Spinal cord (tissue), 10 donors: Measurements from ENCODE around the gene SFR1. TPM values are rescaled to one million over a fixed set of nuclear protein-coding genes. Genes with fewer than 3 reads are reported as not detected.

ENCODE experiments used
- DNase-seq, 6 donors: peaks; one replicate each; pipeline versions ENCODE4 v3.0.0 to v3.0.0-alpha.2; 2013 to 2015; ENCODE audit warnings: low spot score in 6 of 6, low read depth in 4 of 6
- H3K27ac ChIP-seq: one replicate; pipeline ENCODE4 v1.5.1; 2013; ENCODE audit warnings: low read depth, low read length, control low read depth
- H3K27me3 ChIP-seq: one replicate; pipeline ENCODE4 v1.6.1; 2013; ENCODE audit warnings: low read length; ENCODE audit not compliant: control insufficient read depth, insufficient read depth
- H3K36me3 ChIP-seq: one replicate; pipeline ENCODE4 v1.6.1; 2013; ENCODE audit warnings: low read length; ENCODE audit not compliant: control insufficient read depth, insufficient read depth
- H3K4me1 ChIP-seq: one replicate; pipeline ENCODE4 v1.6.1; 2013; ENCODE audit warnings: low read length; ENCODE audit not compliant: control insufficient read depth, insufficient read depth
- H3K4me3 ChIP-seq: one replicate; pipeline ENCODE4 v1.5.1; 2013; ENCODE audit warnings: low read depth, low read length, control low read depth
- H3K9me3 ChIP-seq: one replicate; pipeline ENCODE4 v1.6.1; 2013; ENCODE audit warnings: low read length; ENCODE audit not compliant: control insufficient read depth, insufficient read depth
- WGBS: methylation state at CpG from one replicate; pipeline ENCODE4 v1.1.5; 2013; ENCODE audit warnings: missing lambda C conversion rate; ENCODE audit not compliant: insufficient coverage; 5-methylcytosine and 5-hydroxymethylcytosine counted together
- polyA plus RNA-seq, 2 donors: library from polyadenylated mRNA; unstranded; fragments of 120-200 nt; gene quantifications; one replicate each; pipeline ENCODE4 v1.2.1, GENCODE V29; 2013; ENCODE audit not compliant: insufficient read length in 2 of 2
- total RNA-seq, 2 donors: library from RNA; depleted of rRNA in 1 of 2; stranded (reverse); fragments of 120-200 nt in 1 of 2; fragments of >200 nt in 1 of 2; gene quantifications; one replicate each; pipeline versions ENCODE4 v1.2.3 to v1.2.4, GENCODE V29; 2013 to 2014
- donor health status: healthy.

SFR1 gene
- total and polyA plus RNA-seq, 4 donors: 6.7 to 11.6 (median 9.0) TPM

DNA sequence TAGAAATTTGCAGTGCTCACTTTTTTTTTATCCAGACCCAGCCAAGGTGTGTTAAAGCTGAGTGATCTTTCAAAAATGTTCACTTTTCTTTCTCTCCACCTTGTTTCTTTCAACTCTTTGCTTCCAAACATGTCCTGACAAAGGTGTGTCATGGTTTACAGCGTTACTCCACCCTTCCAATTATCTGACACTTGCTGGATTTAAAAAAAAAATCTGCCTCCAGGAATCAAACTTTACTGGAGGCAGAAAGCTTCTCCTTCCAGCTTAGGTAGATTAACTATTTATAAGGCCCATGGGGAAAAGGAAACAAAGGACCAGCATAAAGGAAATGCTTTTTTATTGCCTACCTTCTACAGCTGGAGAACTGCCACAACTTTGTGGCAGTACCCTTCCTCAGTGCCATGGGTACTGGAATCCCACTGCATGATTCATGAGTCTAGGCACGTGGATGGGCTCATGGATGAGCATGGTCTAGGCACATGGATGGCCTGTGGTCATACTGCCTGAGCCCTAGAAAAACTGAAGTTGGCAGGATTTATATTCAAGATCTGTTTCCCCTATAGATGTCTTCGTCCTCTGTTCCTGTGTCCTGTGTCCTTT is 36.1 kb upstream of the SFR1 start, which contains the start of gene COL17A1:
TSS of gene COL17A1 (minus strand) at position 80 of the 600 bp plus-strand sequence. CDS start 5,207 bp downstream, outside the sequence.
- H3K36me3 ChIP-seq: no peaks in the 10 kb centered on the region
- WGBS: 81% methylated on average over 3 of the region's 3 CpGs
- H3K27me3 ChIP-seq: peaks cover 3% of the 10 kb centered on the region
- H3K9me3 ChIP-seq: no peaks in the 10 kb centered on the region
- H3K4me1 ChIP-seq: no peaks in the 10 kb centered on the region
- no peak within 1 kb of the TSS for H3K4me3 ChIP-seq
- no peak for DNase-seq
- H3K27ac ChIP-seq: no peak within 1 kb of the TSS

- no peak overlapping the region for H3K27ac ChIP-seq
- no peaks in the 10 kb centered on the region for H3K9me3 ChIP-seq
- H3K4me3 ChIP-seq: no peak overlapping the region
- 100% methylated on average over 3 of the region's 5 CpGs for WGBS
- no peaks in the 10 kb centered on the region for H3K36me3 ChIP-seq
- DNase-seq: no peak
- H3K4me1 ChIP-seq: no peaks in the 10 kb centered on the region
- peaks cover 3% of the 10 kb centered on the region for H3K27me3 ChIP-seq
These were observed 33.7 kb upstream of the SFR1 start for GRCh38 chr10:104088239-104088638.

- Histone ChIP-seq H3K4me3 (no peak overlapping the region), H3K27ac (no peak overlapping the region), H3K27me3 (peaks cover 3% of the 10 kb centered on the region), H3K4me1 (no peaks in the 10 kb centered on the region), H3K9me3 (no peaks in the 10 kb centered on the region), H3K36me3 (no peaks in the 10 kb centered on the region)
- 71% methylated on average over 3 of the region's 3 CpGs for WGBS
- DNase-seq: no peak
These were observed 32.4 kb upstream of the SFR1 start for GRCh38 chr10:104089621-104090020.

- no CpG with 5 or more reads among the region's 2 CpGs for WGBS
These were observed 31.4 kb upstream of the SFR1 start for GRCh38 chr10:104090611-104091010.

DNA sequence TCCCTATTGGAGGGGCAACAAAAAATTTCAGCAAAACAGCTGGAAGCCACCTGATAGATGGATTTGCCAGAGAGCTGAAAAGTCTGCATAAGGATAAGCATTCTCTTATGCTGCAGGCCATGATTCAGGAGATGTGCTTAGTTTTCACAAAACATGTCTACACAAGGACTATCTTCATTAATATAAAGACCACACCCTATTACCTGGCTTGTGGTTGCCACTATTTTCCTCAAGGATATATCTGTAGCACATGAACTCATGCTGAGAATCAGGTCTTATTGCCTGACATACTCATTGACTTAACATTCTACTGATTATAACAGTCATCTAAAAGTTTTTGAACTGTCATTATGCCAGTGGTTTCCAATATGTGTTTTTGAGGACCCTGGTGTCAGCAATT is 29.2 kb upstream of the SFR1 start:
- Histone ChIP-seq H3K27me3 (no peaks in the 10 kb centered on the region), H3K27ac (no peak overlapping the region), H3K4me3 (no peak overlapping the region), H3K4me1 (no peaks in the 10 kb centered on the region), H3K36me3 (no peaks in the 10 kb centered on the region), H3K9me3 (peaks cover 3% of the 10 kb centered on the region)
- DNase-seq: no peak

More at GRCh38 chr10:104090611-104091010, 31.4 kb upstream of the SFR1 start:
- no peak for DNase-seq
- no peaks in the 10 kb centered on the region for H3K9me3 ChIP-seq
- no peaks in the 10 kb centered on the region for H3K36me3 ChIP-seq
- no peak overlapping the region for H3K4me3 ChIP-seq
- H3K4me1 ChIP-seq: no peaks in the 10 kb centered on the region
- H3K27ac ChIP-seq: no peak overlapping the region
- peaks cover 3% of the 10 kb centered on the region for H3K27me3 ChIP-seq

DNA sequence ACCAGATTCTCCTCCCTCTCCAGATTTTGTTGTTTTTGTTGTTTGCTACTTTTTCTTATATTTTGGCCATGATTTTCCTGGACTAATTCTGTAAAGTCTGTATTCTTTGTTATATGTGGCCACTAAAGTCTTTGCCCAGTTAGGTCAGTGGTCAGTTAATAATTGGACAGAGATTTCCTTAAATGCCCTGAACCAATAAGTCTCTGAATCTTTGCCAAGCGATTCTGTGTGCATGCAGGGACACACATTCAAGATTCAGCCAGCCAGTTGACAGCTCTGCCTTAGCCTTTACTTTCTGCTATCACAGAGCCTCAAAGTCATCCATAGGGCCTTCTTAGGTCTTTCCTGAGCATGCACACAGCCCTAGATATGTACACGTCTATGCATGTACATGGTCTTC is 25.3 kb upstream of the SFR1 start:
- Histone ChIP-seq H3K9me3 (peaks cover 3% of the 10 kb centered on the region), H3K36me3 (no peaks in the 10 kb centered on the region), H3K4me1 (no peaks in the 10 kb centered on the region), H3K27me3 (no peaks in the 10 kb centered on the region), H3K27ac (no peak overlapping the region), H3K4me3 (no peak overlapping the region)
- no peak for DNase-seq
- 89% methylated on average over 1 of the region's 2 CpGs for WGBS

DNA sequence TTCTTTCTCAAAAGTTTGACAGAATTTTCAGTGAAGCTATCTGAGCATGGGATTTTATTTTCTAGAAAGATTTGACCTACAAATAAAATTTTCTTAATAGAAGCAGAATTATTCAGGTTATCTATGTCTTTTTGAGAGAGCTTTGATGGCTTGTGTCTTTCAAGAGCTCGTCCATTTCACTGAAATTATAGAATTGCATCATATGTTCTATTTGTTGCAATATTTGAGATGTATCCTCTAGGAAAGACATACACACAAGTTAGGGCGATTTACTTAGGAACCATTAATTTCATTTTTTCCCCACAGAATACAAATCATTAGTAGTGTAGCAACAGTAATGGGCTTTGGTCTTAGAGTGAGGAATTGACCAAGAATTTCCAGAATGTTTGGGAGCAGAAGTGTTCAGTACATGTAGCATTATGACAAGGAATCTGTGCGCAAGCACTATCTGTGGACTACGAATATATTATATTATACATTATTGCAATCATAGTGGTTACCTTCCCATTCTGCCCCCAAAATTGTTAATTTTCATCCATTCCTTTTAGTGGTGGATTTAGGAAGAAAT is 23.5 kb upstream of the SFR1 start:
- H3K4me3 ChIP-seq: no peak overlapping the region
- no peaks in the 10 kb centered on the region for H3K36me3 ChIP-seq
- no CpG with 5 or more reads among the region's 4 CpGs for WGBS
- no peaks in the 10 kb centered on the region for H3K4me1 ChIP-seq
- no peak overlapping the region for H3K27ac ChIP-seq
- H3K27me3 ChIP-seq: no peaks in the 10 kb centered on the region
- no peak for DNase-seq
- H3K9me3 ChIP-seq: peaks cover 3% of the 10 kb centered on the region

- Histone ChIP-seq H3K9me3 (peaks cover 3% of the 10 kb centered on the region), H3K27ac (no peak overlapping the region)
- no CpG with 5 or more reads among the region's 3 CpGs for WGBS
These were observed 22.7 kb upstream of the SFR1 start for GRCh38 chr10:104099269-104099668.

DNA sequence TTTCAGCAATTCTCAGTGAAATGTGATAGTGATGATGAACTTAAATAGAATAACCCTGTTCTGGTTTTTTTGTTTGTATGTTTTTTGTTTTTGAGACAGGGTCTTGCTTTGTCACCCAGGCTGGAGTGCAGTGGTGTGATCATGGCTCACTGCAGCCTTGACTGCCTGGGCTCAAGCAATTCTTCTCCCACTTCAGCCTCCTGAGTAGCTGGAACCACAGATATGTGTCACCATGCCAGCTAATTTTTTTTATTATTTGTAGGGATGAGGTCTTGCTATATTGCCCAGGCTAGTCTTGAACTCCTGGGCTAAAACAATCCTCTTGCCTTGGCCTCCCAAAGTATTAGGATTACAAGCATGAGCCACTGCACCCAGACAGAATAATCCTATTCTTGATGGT is 22.0 kb upstream of the SFR1 start:
- Histone ChIP-seq H3K4me3 (no peak overlapping the region), H3K4me1 (no peaks in the 10 kb centered on the region), H3K36me3 (no peaks in the 10 kb centered on the region), H3K9me3 (peaks cover 3% of the 10 kb centered on the region), H3K27ac (no peak overlapping the region), H3K27me3 (no peaks in the 10 kb centered on the region)
- DNase-seq: no peak

More at GRCh38 chr10:104099269-104099668, 22.7 kb upstream of the SFR1 start:
- no peaks in the 10 kb centered on the region for H3K27me3 ChIP-seq
- no peaks in the 10 kb centered on the region for H3K4me1 ChIP-seq
- H3K4me3 ChIP-seq: no peak overlapping the region
- no peaks in the 10 kb centered on the region for H3K36me3 ChIP-seq
- DNase-seq: no peak

DNA sequence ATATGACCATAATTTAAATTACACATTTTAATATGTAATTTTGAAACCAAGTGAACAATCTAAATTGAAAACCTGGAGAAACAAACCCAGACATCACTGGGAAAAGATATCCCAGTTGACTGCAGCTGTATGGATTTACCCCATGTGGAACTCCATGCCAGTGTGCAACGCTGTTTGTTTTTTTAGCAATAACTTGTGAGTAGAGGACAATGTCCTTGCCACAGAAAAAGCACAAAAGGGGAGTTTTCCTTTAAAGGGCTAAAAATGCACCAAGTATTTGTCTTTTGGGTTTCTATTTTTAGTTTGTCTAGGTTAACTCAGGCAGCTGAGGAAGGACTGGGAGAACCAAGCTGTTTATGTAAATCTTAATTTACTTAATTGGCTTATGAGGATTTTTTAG is 21.2 kb upstream of the SFR1 start:
- no peak for DNase-seq
- H3K27ac ChIP-seq: no peak overlapping the region
- WGBS: no CpG with 5 or more reads among the region's 1 CpG
- no peaks in the 10 kb centered on the region for H3K36me3 ChIP-seq
- H3K27me3 ChIP-seq: no peaks in the 10 kb centered on the region
- H3K9me3 ChIP-seq: peaks cover 3% of the 10 kb centered on the region
- H3K4me3 ChIP-seq: no peak overlapping the region
- no peaks in the 10 kb centered on the region for H3K4me1 ChIP-seq
